Measurements from ENCODE around the gene PFN3.
"Not testable (repeated sequence)": the region's sequence is repeated elsewhere in the genome, so short reads cannot be mapped to it uniquely, and the experiment has no call there.

The PFN3 gene

DNA sequence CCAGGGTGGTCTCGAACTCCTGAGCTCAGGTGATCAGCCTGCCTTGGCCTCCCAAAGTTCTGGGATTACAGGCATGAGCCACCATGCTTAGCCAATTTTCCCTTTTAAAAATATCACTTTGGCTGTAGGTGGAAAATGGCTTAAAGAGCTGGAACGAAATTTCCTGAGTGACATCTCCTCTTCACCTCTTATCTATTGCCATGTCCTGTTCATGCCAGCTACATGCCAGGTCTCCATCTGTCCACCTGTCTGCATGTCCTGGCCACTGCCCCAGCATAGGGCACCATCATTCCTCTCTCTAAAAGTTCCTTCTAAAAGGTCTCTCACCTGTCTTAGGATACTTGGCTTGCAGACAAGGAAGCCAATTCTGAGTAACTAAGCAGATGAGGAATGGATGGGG, 23.2 kb upstream of the PFN3 start:
- DNase-seq: no peak

DNA sequence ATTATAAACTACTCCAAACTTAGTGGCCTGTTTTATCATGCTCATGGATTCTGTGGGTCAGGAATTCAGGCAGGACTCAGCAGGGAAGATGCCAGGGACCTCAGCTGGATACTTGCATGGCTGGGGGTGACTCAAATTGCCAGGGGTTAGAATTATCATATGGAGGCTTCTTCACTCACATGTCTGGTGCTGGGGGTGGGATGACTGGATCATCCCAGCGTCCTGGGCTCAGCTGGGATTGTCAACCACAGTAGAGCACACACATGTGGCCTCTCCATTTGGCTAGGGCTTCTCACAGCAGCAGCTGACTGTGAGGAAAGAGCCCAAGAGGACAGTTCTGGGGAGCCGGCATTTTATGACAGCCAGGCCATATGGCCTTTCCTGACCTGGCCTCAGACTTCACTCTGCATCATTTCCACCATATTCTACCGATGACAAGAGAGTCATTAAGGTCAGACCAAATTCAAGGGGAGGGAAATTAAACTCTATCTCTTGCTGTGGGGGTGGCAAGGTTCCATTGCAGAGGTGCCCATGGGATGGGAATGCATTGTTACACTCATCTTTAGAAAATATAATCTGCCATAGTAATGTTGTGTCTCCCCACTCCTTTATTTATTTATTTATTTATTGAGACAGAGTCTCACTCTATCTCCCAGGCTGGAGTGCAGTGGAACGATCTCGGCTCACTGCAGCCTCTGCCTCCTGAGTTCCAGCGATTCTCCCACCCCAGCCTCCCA, 20.8 kb upstream of the PFN3 start:
- no peak for DNase-seq

DNA sequence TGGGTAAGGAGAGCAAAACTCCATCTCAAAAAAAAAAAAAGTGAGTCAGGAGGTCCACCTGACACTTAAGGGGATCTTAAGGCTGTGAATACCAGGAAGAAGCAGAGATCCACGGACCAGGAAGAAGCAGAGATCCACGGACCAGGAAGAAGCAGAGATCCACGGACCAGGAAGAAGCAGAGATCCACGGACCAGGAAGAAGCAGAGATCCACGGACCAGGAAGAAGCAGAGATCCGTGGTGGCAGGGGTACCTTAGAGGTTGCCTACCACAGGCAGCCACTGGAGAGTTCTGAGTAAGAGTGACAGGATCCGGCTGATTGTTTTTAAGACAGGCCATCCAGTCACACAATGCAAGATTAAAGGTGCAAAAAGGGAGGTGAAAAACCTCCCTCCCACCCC, 20.0 kb upstream of the PFN3 start:
- not testable (repeated sequence) for DNase-seq

DNA sequence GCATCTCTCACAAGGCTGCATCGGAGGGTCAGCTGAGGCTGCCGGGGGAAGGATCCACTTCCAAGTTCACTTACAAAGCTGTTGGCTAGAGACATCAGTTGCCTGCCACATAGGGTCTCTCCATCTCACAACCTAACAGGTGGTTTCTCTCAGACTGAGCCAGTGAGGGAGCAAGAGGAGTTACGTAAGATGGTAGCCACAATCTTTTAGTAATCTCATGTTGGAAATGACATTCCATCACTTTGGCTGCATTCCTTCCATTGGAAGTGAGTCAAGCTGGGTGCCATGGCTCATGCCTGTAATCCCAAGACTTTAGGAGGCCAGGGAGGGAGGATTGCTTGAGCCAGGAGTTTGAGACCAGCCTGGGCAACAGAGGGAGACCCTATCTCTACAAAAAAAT, 18.6 kb upstream of the PFN3 start:
- no peak for DNase-seq

DNA sequence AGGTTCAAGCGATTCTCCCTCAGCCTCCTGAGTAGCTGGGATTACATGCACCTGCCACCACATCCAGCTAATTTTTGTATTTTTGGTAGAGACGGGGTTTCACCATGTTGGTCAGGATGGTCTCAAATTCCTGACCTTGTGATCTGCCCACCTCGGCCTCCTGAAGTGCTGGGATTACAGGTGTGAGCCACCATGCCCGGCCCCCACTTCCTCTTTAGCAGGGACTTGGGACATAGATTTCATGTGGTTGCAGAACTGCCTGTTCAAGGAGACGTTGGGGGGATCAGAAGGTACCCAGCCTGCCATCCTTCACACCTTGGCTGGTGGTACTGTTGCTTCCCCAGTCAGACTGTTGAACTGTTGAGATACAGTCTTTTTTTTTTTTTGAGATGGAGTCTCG, 16.6 kb upstream of the PFN3 start:
- not testable (repeated sequence) for DNase-seq

DNA sequence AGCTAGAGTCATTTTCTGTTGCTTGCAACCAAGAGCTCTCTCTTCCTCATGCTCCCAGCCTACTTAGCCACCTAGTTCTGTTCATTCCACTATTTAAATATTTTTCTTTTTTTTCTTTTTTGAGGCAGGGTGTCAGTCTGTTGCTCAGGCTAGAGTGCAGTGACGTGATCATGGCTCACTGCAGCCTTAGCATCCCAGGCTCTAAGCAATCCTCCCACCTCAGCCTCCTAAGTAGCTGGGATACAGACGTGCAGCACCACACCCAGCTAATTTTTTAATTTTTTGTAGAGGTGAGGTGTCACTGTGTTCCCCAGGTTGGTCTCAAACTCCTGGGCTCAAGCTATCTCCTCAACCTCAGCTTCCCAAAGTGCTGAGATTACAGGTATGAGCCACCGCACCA, 14.0 kb upstream of the PFN3 start:
- no peak for DNase-seq

DNA sequence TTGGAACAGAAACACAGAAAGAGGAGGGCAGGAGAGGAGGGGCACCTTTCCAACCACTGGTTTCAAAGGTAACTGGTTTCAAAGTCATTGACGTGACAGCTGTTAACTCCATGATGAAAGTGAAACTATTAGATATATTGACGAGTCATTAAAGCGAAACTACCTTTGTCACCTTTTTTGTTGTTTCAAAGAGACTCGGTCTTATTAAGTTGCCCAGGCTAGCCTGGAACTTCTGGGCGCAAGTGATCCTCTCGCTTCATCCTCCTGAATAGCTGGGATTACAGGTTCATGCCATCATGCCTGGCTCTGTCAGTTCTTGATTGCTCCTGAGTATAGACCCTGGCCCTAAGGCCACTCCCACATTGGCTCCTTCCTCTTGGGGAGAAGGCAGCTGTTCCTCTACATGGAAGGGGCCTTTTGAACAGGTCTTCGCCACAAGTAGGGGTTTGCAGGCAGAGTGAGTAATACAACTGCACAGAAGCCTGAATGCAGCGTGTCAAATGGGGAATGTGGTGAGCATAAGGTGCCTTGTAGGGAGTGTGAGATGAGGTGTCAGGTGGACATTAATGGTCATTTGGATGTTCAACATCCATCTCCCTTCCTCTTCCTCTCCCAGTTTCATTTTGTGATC, 12.3 kb upstream of the PFN3 start:
- no peak for DNase-seq

DNA sequence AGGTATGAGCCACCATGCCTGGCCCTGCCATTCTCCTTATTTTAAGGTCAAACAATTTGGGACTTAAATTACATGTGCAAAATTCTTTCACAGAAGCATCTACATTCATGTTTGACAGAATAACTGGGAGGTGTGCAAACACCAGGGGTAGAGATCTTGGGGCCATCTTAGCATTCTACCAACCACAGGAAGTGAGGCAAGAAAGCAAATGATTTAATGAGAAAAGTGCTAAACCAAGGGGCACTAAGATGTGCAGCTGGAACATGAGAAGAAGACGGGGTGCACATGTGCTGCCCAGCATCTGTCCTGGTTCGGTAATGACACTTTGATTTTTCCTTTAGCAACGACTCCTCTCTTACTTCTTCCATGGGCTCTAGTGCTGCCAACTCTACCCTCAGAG, 10.1 kb upstream of the PFN3 start:
- DNase-seq: no peak

DNA sequence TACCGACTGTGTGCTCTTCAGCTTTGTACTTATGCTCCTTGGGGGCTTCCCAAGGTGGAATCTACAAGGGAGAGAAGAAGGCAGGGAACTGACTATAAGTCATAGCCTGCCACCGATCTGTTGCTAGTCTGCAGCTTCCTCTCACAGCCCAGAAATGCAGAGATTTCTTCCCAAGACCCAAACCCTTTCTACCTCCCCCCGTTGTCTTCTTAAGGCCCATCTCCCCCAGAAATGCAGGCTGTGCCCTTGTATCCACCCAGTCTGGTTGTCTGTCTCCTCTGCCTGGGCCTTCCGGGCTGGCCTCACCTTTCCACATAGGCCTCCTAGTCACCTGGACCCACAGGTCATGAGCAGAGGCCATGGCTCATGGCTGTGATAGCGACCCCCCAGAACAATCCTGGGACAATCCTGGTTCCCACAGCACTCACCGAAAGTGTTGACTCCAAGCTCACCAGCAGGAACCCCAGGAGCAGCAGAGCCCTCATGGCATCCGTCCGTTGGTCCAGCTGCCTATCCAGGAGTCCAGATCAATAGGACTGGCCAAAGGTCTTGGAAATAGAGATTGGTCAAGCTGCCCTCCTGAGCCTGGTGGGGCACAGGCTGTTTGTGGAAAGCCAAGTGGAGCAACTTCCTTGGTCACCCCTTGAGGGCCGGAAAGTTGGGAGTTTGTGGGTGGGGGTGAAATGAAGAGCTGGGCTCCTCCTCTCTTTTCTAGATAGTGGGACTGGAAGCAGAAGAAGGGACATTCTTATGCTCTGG, 8.8 kb upstream of the PFN3 start, which contains the start of gene F12:
Gene F12 (minus strand): TSS at position 522 of the 759 bp plus-strand sequence. CDS start 37 bp downstream, at position 485.
- no peak for DNase-seq

DNA sequence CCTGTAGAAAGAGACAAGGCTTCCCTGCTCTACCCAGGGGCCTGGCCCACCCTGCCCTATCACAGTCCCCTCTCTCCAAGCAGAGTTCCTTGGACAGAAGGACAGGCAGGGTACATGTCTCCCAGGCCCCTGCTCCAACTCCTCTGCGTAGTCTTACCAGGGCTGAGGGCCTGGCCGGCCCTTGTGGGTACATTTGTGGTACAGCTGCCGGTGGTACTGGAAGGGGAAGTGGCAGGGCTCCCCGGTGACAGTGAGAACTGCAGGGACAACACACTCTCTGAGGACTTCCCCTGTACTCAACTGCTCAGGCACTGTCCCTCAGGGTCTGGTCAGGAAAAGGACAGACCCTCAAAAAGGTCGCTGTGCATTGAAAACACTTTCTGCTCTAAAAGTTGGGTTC, 5.3 kb upstream of the PFN3 start:
- no peak for DNase-seq

DNA sequence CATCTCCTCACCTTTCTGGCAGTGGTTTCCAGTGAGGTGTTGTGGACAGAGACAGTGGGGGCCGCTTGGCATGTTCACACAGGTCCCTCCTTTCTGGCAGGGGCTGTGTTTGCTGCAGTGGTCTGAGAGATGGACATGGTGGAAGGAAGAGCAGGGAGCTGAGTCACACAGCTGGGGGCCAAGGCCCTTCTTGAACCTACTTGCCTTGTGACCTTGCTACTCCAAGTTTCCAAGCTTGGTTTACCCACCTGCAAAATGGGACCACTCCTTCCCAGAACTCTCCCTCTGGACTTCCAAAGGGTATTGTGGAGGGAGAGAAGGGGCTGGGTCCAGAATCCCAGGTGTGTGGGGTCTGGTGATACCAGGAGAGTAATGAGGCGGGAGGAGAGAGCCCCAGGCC, 4.9 kb upstream of the PFN3 start:
- DNase-seq: no peak

DNA sequence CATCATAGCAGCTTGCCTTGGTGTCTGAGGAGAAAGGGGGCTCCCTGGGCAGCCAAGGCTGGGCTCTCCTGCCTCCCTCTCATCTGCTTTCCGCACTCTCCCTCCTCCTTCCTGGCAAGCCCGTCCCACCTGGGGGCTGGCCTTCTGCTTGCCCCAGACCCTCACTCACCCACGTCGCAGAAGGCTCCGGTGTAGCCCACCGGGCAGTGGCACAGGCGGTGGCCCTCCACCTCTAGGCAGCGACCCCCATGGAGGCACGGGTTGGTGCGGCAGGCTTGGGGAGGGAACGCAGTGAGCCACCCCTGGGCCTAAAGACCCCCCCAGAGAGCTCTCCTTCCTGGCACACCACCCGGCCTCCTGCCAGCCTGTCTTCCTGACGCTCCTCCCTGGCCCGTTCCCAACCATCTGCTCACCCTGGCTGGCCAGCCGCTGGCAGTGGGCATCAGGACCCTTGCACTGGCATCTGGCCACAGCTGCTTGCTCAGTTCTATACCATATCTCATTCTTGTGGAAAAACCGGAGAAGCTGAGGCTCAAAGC, 4.2 kb upstream of the PFN3 start:
- no peak for DNase-seq

DNA sequence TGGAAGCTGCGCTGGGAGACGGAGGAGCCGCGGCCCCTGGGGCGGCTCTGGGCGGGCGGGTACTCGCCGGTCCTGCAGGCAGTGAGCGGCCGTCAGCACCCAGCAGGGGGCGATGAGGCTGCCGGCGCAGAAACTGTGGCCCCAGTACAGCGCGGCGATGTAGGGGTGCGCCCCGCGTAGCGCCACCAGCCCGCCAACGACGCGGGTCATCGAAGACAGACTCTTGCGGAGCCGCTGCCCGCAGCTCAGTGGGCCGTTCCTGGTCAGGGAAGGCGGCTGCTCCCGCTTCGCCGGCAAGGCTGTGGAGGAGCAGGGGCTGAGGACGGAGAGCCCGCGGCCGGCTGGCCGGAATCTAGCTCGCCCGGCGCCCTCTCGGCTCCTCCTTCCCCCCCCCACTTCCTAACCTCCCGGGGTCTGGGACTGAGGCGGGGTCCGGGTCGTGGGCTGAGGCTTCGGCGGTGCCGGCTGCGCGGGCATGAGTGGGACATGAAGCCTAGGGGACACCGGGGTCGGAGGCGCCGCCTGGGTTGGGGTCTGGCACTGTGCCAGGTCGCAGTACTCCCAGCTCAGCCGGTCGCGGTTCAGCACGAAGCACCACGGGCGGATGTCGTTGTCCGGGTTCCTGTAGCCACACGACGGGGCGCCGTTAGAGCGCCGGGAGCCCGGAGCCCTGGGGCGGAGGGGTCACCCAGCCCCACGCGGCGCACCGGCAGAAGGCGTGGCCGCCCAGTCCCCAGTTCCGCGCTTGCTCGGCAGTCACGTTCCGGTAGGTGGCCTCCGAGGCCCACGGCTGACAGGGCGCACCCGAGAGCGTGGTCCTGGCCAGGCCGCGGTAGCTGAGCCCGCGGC, 3.6 kb upstream of the PFN3 start:
- peak; percentile 49 for DNase-seq

DNA sequence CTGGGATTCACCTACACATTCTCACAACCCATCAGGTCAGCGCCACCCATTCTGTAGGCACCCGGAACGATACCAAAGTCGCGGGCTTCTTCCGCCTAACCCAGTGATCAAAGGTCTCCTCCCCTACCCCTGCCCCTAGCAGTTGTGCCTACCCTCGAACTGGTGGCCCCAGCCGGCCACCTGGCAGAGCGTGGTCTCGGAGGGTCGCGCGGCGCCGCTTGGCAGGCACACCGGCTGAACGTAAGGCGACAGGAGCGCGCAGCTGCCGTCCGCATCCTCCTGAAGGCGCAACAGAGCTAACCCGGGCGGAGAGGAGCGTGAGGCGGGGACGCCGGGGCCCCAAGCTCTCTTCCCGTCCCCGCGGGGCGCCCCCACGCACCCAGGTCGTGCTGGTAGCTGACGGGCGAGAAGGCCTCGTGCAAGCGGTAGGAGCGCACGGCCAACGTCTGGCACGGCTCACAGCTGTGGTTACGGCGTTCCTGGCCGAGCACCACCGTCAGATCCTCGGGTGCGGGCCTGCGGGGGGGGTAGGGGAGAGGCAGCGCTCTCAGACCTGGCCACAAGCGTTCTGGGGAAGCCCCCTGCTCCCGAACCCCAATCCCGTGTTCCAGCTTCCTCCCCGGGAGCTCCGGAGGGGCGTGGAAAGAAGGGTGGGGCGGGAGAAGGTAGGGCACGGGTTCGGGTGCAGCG, 2.8 kb upstream of the PFN3 start:
- DNase-seq: no peak

DNA sequence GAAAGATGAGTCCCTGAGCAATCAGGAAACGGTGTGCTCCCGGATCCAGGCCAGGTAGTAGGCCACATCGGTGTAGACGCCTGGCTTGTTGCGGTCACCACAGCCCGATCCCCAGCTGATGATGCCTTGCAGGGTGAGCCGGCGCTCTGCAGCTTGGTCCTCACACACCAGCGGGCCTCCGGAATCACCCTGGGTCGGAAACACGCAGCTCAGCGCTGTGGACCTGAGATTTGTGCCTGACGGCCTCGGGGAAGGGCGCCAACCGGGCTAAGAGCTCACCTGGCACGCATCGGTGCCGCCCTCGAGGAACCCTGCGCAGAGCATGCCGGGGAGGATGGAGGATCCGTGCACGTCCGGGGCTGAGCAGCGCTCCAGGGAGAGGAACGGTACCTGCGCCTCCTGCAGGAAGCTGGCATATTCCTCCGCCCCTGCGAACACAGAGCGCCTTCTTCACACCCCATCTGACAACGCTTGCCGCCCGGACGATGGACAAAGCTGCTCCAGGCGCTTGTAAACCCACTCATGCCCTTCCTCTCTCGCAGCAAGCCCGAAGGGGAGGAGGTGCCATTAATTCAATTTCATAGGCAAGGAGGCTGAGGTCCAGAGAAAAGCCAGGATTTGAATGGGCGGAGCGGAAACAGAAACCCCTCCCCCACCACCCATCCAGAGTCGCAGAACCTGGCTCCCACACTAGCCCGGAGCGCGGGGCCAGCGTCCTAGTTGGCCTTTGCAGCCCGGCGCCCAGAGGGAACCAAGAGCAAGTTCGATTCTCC, 2.0 kb upstream of the PFN3 start:
- no peak for DNase-seq

DNA sequence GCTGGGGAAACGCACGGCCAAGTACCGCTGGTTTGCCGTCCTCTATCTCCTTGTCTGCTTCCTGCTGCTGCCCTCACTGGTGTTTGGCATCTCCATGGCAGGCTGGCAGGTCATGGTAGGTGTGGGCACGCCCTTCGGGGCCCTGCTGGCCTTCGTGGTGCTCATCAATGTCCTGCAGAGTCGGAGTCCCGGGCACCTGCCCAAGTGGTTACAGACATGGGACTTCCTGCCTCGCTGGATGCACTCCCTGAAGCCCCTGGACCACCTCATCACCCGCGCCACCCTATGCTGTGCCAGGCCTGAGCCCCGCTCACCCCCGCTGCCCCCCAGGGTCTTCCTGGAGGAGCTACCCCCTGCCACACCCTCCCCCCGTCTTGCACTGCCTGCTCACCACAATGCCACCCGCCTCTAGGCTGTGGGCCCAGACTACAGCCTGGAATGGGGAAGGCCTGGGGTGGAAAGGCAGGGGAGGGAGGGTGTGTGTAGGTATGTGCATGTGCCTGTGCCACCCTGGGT, 2.5 kb downstream of the PFN3 start:
- no peak for DNase-seq

DNA sequence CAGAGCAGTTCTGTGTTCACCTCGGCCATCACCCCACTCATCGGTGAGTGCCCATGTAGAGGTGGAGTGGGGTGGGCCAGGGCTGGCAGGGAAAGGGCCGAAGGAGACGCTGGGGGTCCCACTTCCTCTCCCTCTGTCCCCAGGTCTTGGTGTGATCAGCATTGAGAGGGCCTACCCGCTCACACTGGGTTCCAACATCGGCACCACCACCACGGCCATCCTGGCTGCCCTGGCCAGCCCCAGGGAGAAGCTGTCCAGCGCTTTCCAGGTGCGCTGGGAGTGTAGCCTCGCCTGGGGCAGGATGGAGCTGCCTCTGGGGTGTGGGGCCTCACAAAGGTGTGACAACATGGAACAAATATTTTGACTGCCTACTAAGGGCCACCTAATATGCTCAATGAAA, 3.7 kb downstream of the PFN3 start:
- no peak for DNase-seq

DNA sequence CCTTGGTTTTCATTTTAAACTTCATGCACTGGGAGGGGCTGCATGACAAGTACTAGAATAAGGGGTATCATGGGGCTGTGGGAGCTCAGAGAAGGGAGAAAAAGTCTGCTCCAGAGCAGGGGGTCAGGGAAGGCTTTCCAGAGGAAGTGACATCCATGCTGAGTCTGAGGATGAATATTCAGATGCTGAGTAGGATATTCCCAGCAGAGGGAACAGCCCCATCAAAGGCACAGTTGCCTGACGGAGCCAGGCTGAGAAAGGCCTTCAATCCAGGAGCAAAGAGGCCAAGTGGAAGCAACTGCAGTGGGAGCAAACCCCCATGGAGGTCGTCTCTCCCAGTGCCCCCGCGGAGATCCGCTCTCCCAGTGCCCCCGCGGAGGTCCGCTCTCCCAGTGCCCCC, 4.4 kb downstream of the PFN3 start:
- DNase-seq: no peak

DNA sequence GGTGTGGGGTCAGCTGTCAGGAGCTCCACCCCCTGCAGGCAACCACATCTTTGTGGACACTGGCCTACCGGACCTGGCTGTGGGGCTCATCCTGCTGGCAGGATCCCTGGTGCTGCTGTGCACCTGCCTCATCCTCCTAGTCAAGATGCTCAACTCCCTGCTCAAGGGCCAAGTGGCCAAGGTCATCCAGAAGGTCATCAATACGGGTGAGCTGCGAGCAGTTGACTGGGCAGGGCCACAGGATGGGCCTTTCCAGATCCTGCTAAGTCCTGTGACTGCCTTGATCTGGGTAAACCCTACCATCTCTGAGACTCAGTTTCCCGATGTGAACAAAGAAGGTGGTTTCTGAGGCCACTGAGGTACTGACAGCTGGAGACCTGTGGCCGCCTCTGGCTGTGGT, 6.5 kb downstream of the PFN3 start:
- DNase-seq: no peak

DNA sequence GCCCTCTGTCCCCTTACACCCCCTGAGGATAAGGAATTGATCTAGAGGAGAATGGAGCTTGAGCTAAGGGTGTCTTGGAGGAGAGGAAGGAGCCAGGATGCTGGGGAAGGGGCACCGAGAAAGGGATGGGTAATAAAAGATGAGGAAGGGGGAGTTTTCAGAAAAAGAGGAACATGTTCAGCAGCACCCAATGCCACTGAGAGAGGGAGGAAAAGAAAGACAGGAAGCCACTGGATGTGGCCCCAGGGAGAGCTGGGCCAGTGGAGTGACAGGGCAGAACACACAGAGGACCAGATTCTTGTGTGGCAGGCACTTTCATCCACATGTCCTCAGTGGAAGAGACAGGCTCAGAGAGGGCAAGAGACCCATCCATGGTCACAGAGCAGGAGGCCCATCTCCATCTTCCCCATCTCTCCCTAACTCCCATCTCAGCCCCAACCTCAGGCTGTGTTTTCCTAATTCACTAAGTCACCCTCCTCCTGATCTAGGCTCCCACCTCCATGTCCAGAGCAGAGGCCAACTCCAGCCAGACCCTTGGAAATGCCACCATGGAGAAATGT, 7.2 kb downstream of the PFN3 start:
- DNase-seq: no peak

DNA sequence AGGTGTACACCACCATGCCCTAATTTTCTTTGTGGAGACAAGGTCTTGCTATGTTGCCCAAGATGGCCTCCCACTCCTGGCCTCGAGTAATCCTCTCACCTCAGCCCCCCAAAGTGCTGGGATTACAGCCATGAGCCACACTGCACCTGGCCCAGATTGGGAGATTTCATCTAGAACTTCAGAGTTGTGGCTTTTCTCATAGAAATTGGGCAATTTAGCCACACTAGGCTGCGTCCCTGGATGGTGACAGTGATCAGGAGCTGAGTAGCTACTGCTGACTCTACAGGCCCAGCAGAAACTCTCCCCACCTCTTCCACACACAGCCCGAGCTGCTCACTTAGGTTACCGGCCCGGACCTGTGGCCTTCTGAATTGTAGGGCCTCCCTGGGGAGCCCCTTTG, 7.7 kb downstream of the PFN3 start:
- no peak for DNase-seq

All from midbrain (tissue), 1 donor.